HG02885 (cell line): Measurements from ENCODE around the gene TXNRD3.
"Not testable (repeated sequence)": the region's sequence is repeated elsewhere in the genome, so short reads cannot be mapped to it uniquely, and the experiment has no call there.

Experiments used
- ATAC-seq: cut with Tn5 transposase; IDR thresholded peaks from one replicate; pipeline ENCODE4 v1.9.1; 2021; ENCODE audit warnings: mild to moderate bottlenecking; ENCODE audit not compliant: unreplicated experiment, poor library complexity

Gene TXNRD3

GRCh38 chr3:126607214-126607908 lies 47.6 kb downstream of the TXNRD3 start:
- no peak for ATAC-seq

- ATAC-seq: no peak
Observed at GRCh38 chr3:126606001-126606400, 48.9 kb downstream of the TXNRD3 start.

GRCh38 chr3:126604691-126605090 lies 50.2 kb downstream of the TXNRD3 start:
- ATAC-seq: no peak

GRCh38 chr3:126599101-126599500 lies 55.8 kb downstream of the TXNRD3 start:
- no peak for ATAC-seq

DNA sequence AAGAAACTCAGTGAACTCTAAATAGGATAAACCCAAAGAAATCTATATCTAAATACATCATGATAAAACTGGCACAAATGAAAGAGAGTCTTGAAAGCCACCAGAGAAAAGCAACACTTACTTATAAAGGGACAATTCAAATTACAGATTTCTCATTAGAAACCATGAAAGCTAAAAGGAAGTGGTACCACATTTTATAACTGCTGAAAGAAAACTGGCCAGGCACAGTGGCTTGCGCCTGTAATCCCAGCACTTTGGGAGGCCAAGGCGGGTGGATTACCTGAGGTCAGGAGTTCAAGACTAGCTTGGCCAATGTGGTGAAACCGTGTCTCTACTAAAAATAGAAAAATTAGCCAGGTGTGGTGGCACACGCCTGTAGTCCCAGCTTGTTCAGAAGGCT lies 59.4 kb downstream of the TXNRD3 start:
- not testable (repeated sequence) for ATAC-seq

- not testable (repeated sequence) for ATAC-seq
Observed at GRCh38 chr3:126591515-126591914, 63.4 kb downstream of the TXNRD3 start.

DNA sequence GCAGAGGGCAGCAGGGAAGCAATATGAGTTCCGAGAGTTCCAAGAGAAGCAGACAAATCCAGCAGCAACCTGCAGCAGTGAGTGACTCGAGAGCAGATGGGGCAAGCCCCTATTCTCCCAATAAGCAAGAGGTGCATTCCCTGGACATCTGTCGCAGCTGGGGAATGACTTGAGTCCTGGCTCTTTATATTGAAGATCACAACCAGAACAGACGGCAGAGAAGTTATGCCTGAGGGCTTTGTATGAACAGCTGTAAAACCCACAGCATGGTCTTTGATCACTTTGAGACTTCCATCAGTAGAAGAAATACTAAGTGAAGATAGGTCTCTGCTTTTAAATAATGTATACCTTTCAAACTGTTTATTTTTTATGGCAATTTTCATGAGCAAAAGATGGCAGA lies 72.6 kb downstream of the TXNRD3 start:
- ATAC-seq: no peak

DNA sequence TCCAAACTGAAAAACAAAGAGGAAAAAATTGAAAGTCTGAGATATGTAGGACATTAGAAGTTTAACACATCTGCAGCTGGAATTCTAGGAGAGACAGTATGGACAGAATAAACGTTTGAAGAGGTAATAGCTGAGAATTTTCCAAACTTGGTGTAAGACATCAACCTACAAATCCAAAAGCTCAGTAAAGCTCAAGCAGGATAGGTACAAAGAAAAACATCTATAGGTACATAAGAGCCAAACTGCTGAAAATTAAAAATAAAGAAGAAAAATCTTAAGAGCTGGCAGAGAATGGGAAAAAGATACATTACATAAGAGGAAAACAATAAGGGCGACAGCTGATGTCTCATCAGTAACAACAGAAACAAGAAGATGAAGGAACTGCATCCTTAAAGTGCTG lies 73.4 kb downstream of the TXNRD3 start:
- no peak for ATAC-seq

GRCh38 chr3:126580746-126581145 lies 74.2 kb downstream of the TXNRD3 start:
- no peak for ATAC-seq

GRCh38 chr3:126578702-126579101 lies 76.2 kb downstream of the TXNRD3 start:
- ATAC-seq: no peak

- ATAC-seq: no peak
Observed at GRCh38 chr3:126577261-126577660, 77.7 kb downstream of the TXNRD3 start.

- no peak for ATAC-seq
Observed at GRCh38 chr3:126573492-126574117, 81.3 kb downstream of the TXNRD3 start.

DNA sequence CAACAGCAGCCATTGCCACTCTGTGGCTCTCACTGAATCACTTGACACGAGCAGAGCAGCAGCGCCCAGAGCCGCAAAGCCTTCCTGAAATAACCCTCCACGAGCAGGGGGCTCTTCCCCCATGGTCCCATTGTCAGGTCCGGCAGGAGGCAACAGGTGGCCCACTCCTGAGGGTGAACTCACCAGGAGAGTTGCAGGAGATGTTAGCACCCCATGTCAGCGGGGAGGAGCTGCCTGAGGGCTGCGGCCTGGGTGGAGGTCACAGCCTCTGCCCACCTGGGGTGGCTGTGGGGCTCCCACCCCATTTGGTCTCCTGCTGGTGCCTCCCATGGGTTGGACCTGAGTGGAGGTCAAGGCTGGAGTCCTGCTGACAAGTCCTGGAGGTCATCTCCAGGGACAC lies 83.8 kb downstream of the TXNRD3 start:
- no peak for ATAC-seq

- ATAC-seq: no peak
Observed at GRCh38 chr3:126570103-126570541, 84.8 kb downstream of the TXNRD3 start.

GRCh38 chr3:126569390-126569975 lies 85.4 kb downstream of the TXNRD3 start:
- no peak for ATAC-seq

DNA sequence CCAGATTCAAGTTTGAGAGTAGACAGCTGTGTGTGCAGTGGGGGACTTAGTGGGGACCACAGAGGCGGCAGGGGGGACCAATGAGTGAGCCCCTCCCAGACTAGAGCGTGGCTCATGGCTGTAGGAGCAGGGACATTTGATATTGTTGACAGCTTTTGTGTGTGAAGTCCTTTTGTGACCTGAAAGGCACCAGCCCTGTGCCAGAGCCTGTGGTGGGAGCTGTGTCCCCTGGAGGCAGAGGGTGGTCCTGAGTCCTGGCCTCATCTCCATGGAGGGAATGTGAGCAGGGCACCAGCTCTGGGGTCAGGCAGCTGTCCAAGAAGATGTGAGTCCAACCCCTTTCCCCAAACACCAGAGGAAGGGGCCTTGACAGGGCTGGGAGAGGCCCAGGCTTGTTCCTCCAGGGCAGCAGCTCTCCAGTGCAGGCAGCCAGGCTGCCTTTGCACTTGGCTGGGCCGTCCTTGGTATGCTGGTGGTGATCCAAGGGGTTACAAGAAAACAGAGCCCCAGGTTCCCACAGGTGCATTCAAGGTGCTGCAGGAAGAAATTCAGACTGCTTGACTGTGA lies 86.1 kb downstream of the TXNRD3 start:
- ATAC-seq: no peak

- ATAC-seq: no peak
Observed at GRCh38 chr3:126567696-126568438, 87.1 kb downstream of the TXNRD3 start.

- no peak for ATAC-seq
Observed at GRCh38 chr3:126562737-126563276, 92.1 kb downstream of the TXNRD3 start.

DNA sequence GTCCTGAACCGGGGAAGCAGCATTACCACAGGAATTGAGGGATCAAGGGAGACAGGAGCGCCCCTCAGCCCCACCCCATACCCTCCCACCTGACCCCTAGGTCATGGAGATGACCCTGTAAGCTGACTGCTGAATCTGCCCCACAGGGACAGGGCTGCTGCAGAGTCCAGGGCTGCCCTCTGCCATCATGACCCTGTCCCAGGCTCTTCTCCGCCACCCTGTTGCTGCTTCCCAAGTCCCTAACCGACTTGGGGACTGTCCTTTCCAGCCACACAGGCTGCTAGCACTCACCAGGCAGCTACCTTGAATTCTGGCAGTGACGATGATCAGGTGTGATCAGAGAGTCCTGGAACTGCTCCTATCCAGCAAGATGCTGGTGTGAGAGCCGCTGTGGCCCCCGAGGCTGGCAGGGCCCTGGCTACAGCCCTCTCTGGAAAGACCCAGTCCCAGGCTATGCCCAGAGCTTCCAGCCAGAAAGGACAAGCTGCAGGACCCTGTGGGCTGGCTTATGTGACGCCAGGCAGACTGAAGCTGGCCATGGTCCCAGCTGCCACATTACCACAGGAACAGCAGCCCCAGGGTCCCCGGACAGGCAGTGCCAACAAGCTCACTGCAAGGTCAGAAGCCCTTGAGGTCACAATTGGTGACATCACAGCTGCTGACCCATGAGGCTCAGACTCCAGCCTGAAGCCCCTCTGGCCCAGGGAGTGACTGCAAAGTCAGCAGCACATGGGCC lies 96.4 kb downstream of the TXNRD3 start, which contains the start of gene C3orf22:
Gene C3orf22, minus strand, starts transcription at position 597 of the 736 bp plus-strand sequence. CDS start 5,542 bp downstream, outside the sequence.
- ATAC-seq: no peak

DNA sequence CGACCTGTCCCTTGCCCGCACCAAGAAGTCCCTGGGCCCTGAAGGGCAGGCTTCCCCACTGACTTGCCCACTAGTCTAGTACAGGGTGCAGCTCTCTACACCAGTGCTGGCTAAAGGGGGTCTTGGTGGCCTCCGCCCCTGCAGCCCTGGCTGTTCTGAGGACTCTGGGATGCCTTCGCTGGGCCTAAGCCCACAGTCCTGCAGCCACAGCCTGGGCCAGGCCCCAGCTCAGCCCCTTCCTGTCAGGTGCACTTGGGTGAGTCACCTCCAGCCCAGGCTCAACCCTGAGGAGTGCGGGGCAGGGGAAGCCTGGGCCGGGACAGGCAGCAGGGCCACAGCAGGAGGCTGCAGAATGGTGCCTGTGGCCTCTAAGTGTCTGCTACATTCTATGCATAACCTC lies 97.2 kb downstream of the TXNRD3 start:
- no peak for ATAC-seq
